HG03159 (cell line): ENCODE results near the gene MRPL36.

Experiments used
- ATAC-seq: cut with Tn5 transposase; IDR thresholded peaks from one replicate; pipeline ENCODE4 v1.9.1; 2021; ENCODE audit warnings: mild to moderate bottlenecking, moderate library complexity; ENCODE audit not compliant: unreplicated experiment

The MRPL36 gene

GRCh38 chr5:1765880-1766235, 33.8 kb downstream of the MRPL36 start:
- no peak for ATAC-seq

GRCh38 chr5:1765141-1765879, 34.3 kb downstream of the MRPL36 start:
- ATAC-seq, result peak; percentile 74

GRCh38 chr5:1764606-1764960, 35.1 kb downstream of the MRPL36 start:
- ATAC-seq, result no peak

GRCh38 chr5:1763960-1764605, 35.6 kb downstream of the MRPL36 start:
- ATAC-seq, result no peak

- no peak for ATAC-seq
Observed at GRCh38 chr5:1763548-1763911, 36.1 kb downstream of the MRPL36 start.

- no peak for ATAC-seq
Observed at GRCh38 chr5:1762883-1763547, 36.6 kb downstream of the MRPL36 start.

- ATAC-seq, result no peak
Observed at GRCh38 chr5:1762121-1762882, 37.3 kb downstream of the MRPL36 start.

GRCh38 chr5:1761453-1761755, 38.2 kb downstream of the MRPL36 start:
- ATAC-seq, result no peak

GRCh38 chr5:1760656-1761452, 38.8 kb downstream of the MRPL36 start:
- no peak for ATAC-seq

- no peak for ATAC-seq
Observed at GRCh38 chr5:1760231-1760630, 39.4 kb downstream of the MRPL36 start.

- ATAC-seq, result no peak
Observed at GRCh38 chr5:1759378-1759970, 40.2 kb downstream of the MRPL36 start.

- ATAC-seq, result no peak
Observed at GRCh38 chr5:1758574-1758973, 41.1 kb downstream of the MRPL36 start.

- no peak for ATAC-seq
Observed at GRCh38 chr5:1757511-1757910, 42.1 kb downstream of the MRPL36 start.

- ATAC-seq, result no peak
Observed at GRCh38 chr5:1756481-1756880, 43.2 kb downstream of the MRPL36 start.

GRCh38 chr5:1755321-1755949, 44.2 kb downstream of the MRPL36 start:
- no peak for ATAC-seq

GRCh38 chr5:1754531-1755220, 45.0 kb downstream of the MRPL36 start:
- no peak for ATAC-seq

GRCh38 chr5:1753490-1753889, 46.1 kb downstream of the MRPL36 start:
- ATAC-seq, result no peak

- no peak for ATAC-seq
Observed at GRCh38 chr5:1752881-1753280, 46.8 kb downstream of the MRPL36 start.
